Measurements from ENCODE around the gene SUN5. TPM values are rescaled to one million over a fixed set of nuclear protein-coding genes. Genes with fewer than 3 reads are reported as not detected.

The SUN5 gene
- total RNA-seq, 4 donors from 2014 or later: not detected

GRCh38 chr20:33030569-33030968 lies 26.3 kb upstream of the SUN5 start:
- Histone ChIP-seq H3K4me3 (no peak overlapping the region), H3K27me3 (peaks cover 14% of the 10 kb centered on the region), H3K4me1 (no peaks in the 10 kb centered on the region), H3K36me3 (no peaks in the 10 kb centered on the region), H3K9me3 (no peaks in the 10 kb centered on the region), H3K27ac (no peak overlapping the region)
- TF ChIP-seq EP300 (IDR thresholded peaks at IDR 0.05): no peak
- no peak for DNase-seq (ENCODE audit: low spot score in 2 of 2)
- 86% methylated on average over 6 of the region's 6 CpGs for WGBS

- no peak for DNase-seq (ENCODE audit: low spot score in 2 of 2)
- TF ChIP-seq EP300 (IDR thresholded peaks at IDR 0.05): no peak
- TF ChIP-seq POLR2AphosphoS5 (IDR thresholded peaks at IDR 0.05): no peak
- WGBS: 74% methylated on average over 9 of the region's 9 CpGs
- Histone ChIP-seq H3K4me1 (no peaks in the 10 kb centered on the region), H3K4me3 (no peak overlapping the region), H3K9me3 (no peaks in the 10 kb centered on the region), H3K27me3 (peaks cover 14% of the 10 kb centered on the region), H3K36me3 (no peaks in the 10 kb centered on the region), H3K27ac (no peak overlapping the region)
Measured at GRCh38 chr20:33030076-33030475, 25.8 kb upstream of the SUN5 start.

- H3K9me3 ChIP-seq: no peaks in the 10 kb centered on the region
- no peaks in the 10 kb centered on the region for H3K4me1 ChIP-seq
- TF ChIP-seq, protein P1, sequence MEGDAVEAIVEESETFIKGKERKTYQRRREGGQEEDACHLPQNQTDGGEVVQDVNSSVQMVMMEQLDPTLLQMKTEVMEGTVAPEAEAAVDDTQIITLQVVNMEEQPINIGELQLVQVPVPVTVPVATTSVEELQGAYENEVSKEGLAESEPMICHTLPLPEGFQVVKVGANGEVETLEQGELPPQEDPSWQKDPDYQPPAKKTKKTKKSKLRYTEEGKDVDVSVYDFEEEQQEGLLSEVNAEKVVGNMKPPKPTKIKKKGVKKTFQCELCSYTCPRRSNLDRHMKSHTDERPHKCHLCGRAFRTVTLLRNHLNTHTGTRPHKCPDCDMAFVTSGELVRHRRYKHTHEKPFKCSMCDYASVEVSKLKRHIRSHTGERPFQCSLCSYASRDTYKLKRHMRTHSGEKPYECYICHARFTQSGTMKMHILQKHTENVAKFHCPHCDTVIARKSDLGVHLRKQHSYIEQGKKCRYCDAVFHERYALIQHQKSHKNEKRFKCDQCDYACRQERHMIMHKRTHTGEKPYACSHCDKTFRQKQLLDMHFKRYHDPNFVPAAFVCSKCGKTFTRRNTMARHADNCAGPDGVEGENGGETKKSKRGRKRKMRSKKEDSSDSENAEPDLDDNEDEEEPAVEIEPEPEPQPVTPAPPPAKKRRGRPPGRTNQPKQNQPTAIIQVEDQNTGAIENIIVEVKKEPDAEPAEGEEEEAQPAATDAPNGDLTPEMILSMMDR (IDR thresholded peaks at IDR 0.05): no peak
- no peak for TF ChIP-seq POLR2A (IDR thresholded peaks at IDR 0.05)
- TF ChIP-seq EP300 (IDR thresholded peaks at IDR 0.05): no peak
- TF ChIP-seq POLR2AphosphoS5 (IDR thresholded peaks at IDR 0.05): no peak
- no peak for DNase-seq (ENCODE audit: low spot score in 2 of 2)
- H3K36me3 ChIP-seq: no peaks in the 10 kb centered on the region
- 82% methylated on average over 7 of the region's 7 CpGs for WGBS
- H3K27ac ChIP-seq: no peak overlapping the region
- H3K27me3 ChIP-seq: peaks cover 14% of the 10 kb centered on the region
- no peak overlapping the region for H3K4me3 ChIP-seq
Measured at GRCh38 chr20:33028875-33029274, 24.6 kb upstream of the SUN5 start.

DNA sequence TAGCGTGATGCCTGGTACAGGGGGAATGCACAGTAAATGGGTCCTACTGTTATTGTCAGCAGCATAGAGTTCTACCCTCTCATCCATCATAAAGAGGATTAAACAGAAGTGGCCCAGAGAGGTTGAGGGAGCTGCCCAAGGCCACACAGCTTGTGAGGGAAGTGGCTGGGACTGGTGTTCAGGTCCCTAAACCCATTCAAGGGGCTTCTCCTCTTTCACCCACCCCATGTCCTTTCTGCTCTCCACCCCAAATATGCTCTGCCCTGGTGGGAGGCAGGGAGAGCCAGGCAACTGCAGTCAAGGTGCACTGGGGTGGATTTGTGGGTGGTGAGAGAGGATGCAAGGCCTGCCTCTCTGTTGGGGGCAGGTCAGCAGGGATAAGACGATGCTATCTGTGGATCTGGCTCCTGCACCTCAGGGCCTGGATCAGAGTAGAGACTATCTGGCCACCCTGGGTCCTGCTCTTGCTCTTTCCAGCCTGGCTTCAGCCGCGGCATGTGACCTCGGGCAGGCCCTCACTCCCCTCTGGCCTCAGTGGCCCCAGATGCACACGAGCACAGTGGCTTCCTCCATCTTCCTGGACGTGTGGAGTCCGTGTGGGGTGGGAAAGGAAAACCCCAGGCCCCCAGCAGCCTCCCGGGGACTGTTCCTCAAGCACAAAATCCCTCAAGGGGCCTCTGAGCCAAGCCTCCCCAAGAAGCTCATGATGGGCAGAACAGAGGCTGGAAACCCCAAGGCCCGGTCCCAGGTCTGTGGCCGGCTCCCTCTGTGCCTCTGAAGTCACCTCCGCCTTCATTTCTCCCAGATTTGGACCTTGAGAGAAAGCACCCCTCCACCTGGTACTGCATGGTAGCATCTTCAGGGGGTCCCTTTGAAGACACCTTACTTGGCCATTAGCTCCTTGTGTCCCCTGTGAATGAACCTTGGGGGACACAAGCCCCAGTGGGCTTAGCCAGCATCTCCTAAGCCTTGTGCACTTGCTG lies 23.8 kb upstream of the SUN5 start:
- Histone ChIP-seq H3K4me1 (no peaks in the 10 kb centered on the region), H3K27ac (no peak overlapping the region), H3K4me3 (no peak overlapping the region), H3K27me3 (peaks cover 14% of the 10 kb centered on the region), H3K9me3 (no peaks in the 10 kb centered on the region), H3K36me3 (no peaks in the 10 kb centered on the region)
- no peak for DNase-seq (ENCODE audit: low spot score in 2 of 2)
- TF ChIP-seq EP300 (IDR thresholded peaks at IDR 0.05) (no peak), POLR2A (IDR thresholded peaks at IDR 0.05) (no peak), POLR2AphosphoS5 (IDR thresholded peaks at IDR 0.05) (no peak)
- TF ChIP-seq, protein P1 (IDR thresholded peaks at IDR 0.05): no peak
- WGBS: 89% methylated on average over 7 of the region's 12 CpGs

DNA sequence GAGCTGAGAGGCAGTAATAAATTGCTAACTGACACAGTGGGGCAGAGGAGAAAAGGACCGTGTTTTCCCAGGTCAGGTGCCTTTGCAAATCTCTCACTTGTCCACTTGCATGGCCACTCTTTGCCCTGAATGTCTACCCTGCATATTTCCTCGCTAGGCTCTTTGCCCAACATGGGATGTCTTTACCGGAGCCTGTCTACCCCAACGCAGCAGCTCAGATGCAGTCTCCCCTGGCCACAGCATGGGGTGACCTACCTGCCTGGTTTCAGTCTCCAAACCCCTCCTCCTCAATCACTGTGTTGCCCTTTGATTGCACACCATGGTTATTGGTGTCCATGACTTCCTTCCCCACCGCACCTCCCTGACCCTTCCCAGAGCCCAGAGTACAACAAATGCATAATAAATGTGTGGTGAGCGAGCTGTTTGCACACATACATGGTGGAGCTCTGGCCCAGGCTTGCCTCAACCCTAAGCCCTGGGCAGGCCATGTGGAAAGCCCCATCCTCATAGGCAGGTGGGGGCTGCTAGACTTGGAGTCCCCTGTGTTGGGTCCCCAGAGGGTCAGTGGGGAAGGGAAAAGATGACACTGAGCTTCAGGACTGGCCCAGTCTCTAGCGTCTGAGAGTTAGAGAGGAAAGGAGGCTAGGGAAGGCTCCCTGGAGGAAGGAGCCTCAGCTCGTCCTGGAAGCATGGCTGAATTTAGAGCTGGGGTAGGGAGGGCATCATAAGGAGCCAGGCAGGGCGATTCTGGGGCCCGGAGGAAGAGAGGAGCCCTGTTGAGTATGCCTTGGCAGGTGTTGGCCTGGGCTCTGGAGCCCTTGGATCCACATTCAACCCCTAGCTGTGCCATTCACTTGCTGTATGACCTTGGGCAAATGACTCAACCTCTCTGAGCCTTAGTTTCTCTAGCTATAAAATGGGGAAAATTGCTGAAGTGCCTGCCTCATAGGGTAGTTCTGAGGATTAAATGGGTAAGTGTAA lies 22.8 kb upstream of the SUN5 start:
- peaks cover 14% of the 10 kb centered on the region for H3K27me3 ChIP-seq
- H3K27ac ChIP-seq: no peak overlapping the region
- H3K36me3 ChIP-seq: no peaks in the 10 kb centered on the region
- 81% methylated on average over 10 of the region's 10 CpGs for WGBS
- TF ChIP-seq, protein P1 (IDR thresholded peaks at IDR 0.05): no peak
- no peak for TF ChIP-seq POLR2AphosphoS5 (IDR thresholded peaks at IDR 0.05)
- TF ChIP-seq EP300 (IDR thresholded peaks at IDR 0.05): no peak
- no peak for TF ChIP-seq POLR2A (IDR thresholded peaks at IDR 0.05)
- H3K4me1 ChIP-seq: no peaks in the 10 kb centered on the region
- H3K4me3 ChIP-seq: no peak overlapping the region
- no peak for DNase-seq (ENCODE audit: low spot score in 2 of 2)
- H3K9me3 ChIP-seq: no peaks in the 10 kb centered on the region
